ENCODE results near the gene PCYT1B. TPM values are rescaled to one million over a fixed set of nuclear protein-coding genes. Genes with fewer than 3 reads are reported as not detected.

Gene PCYT1B
- total RNA-seq, 1 donor = 3.7 TPM

DNA sequence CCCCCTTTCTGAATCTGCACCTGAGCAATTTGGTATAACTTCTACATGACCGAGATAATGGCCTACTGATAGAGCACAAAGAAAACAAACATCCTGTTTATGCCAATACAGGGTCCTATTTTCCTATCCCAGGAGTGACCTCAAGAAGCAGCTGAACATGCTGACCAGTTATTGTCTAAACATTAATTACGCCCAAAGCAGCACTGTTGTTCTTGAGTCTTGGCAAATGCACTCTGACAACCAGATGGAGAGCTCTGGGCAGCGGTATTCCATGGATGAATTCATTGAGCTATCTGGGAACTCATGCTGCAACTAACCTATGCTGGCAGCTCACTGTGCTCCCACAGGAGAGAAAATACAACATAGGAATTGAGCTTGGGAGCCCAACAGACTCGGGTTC lies 52.6 kb downstream of the PCYT1B start:
- H3K4me3 ChIP-seq (ENCODE audit: low read length) = no peak overlapping the region
- H3K27me3 ChIP-seq (ENCODE audit: insufficient read depth, low read length) = no peaks in the 10 kb centered on the region
- H3K4me1 ChIP-seq (ENCODE audit: insufficient read depth, low read length) = no peaks in the 10 kb centered on the region
- no peaks in the 10 kb centered on the region for H3K9me3 ChIP-seq (ENCODE audit: low read depth, low read length)

DNA sequence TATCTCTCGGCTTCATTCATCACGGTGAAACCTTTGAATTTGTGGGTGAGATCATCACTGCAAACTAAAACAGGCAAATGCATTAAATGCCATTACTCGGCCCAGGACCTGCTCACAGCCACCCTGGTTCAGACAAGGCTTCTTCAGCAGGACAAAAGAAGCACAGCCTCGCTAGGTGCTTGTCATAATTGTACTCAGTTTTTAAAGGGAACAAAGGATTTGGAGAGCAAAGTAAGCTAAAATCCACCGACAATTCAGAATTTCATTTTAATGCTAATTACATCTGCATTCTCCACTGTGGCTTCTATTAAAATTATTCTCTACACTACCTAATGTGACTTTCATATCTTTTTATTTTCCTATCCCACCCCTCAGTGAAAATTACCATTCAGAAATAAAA lies 57.0 kb downstream of the PCYT1B start:
- Histone ChIP-seq H3K27me3 (ENCODE audit: insufficient read depth, low read length) (no peaks in the 10 kb centered on the region), H3K4me3 (ENCODE audit: low read length) (no peak overlapping the region), H3K9me3 (ENCODE audit: low read depth, low read length) (no peaks in the 10 kb centered on the region), H3K4me1 (ENCODE audit: insufficient read depth, low read length) (no peaks in the 10 kb centered on the region)

- H3K9me3 ChIP-seq (ENCODE audit: low read depth, low read length) = no peaks in the 10 kb centered on the region
These were observed 70.1 kb downstream of the PCYT1B start for GRCh38 chrX:24577091-24577490.

GRCh38 chrX:24575496-24575895 lies 71.7 kb downstream of the PCYT1B start:
- no peaks in the 10 kb centered on the region for H3K4me1 ChIP-seq (ENCODE audit: insufficient read depth, low read length)
- no peak overlapping the region for H3K4me3 ChIP-seq (ENCODE audit: low read length)
- H3K9me3 ChIP-seq (ENCODE audit: low read depth, low read length) = no peaks in the 10 kb centered on the region
- no peaks in the 10 kb centered on the region for H3K27me3 ChIP-seq (ENCODE audit: insufficient read depth, low read length)

More at GRCh38 chrX:24577091-24577490, 70.1 kb downstream of the PCYT1B start:
- H3K4me1 ChIP-seq (ENCODE audit: insufficient read depth, low read length) = no peaks in the 10 kb centered on the region
- H3K27me3 ChIP-seq (ENCODE audit: insufficient read depth, low read length) = no peaks in the 10 kb centered on the region
- H3K4me3 ChIP-seq (ENCODE audit: low read length) = no peak overlapping the region

DNA sequence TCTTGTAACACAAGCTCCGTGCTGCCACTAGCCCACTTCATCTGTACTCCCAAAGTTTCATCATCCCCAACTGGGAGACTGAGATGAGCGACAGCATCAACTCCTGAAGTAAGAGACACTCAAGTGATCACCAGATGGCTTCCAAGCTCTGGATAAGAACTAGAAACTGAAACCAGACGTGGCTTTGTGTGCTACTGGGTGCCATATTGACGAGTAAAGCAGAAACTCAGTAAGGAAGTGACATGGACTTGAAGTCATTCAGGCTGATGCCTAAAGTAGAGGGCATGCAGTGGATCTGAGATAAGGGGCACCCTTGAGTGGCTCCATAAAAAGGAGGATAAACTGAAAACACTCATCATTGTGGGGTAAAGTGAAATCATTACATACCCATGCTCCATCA lies 72.4 kb downstream of the PCYT1B start:
- no peaks in the 10 kb centered on the region for H3K9me3 ChIP-seq (ENCODE audit: low read depth, low read length)
- H3K4me1 ChIP-seq (ENCODE audit: insufficient read depth, low read length) = no peaks in the 10 kb centered on the region
- H3K4me3 ChIP-seq (ENCODE audit: low read length) = no peak overlapping the region
- no peaks in the 10 kb centered on the region for H3K27me3 ChIP-seq (ENCODE audit: insufficient read depth, low read length)

- Histone ChIP-seq H3K9me3 (ENCODE audit: low read depth, low read length) (no peaks in the 10 kb centered on the region), H3K4me1 (ENCODE audit: insufficient read depth, low read length) (no peaks in the 10 kb centered on the region), H3K27me3 (ENCODE audit: insufficient read depth, low read length) (no peaks in the 10 kb centered on the region), H3K4me3 (ENCODE audit: low read length) (no peak overlapping the region)
These were observed 80.0 kb downstream of the PCYT1B start for GRCh38 chrX:24567169-24567568.

GRCh38 chrX:24566240-24566639 lies 80.9 kb downstream of the PCYT1B start:
- no peaks in the 10 kb centered on the region for H3K27me3 ChIP-seq (ENCODE audit: insufficient read depth, low read length)
- no peaks in the 10 kb centered on the region for H3K9me3 ChIP-seq (ENCODE audit: low read depth, low read length)
- H3K4me1 ChIP-seq (ENCODE audit: insufficient read depth, low read length) = no peaks in the 10 kb centered on the region
- H3K4me3 ChIP-seq (ENCODE audit: low read length) = no peak overlapping the region

DNA sequence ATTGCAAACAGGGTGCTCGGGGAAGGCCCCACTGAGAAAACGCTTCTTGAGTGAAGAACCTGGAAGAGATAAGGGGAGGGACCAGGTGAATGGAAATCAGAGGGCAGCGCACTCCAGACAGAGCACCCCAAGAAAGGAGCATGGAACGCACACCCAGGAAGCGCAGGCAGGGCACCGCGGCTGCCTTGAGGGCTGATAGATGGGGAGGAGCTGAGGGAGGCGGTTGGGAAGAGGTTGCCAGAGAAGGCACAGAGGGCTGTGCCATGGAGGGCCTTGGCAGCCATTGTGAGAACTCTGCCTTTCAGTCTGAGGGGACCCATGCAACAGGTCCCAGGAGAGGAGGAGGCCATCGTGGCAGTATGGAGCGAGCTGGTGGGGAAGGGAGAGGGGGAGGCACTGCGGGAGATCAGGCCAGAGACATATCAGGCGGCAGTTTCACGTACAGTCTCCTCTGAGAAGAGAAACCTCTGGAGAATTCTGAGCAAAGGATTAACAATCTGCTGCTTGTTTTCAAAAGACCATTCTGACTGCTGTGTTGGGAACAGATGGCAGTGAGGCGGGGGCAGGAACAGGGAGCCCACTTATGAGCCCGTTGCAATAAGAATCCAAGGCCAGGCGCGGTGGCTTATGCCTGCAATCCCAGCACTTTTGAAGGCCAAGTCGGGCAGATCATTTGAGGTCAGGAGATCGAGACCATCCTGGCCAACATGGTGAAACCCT lies 83.7 kb downstream of the PCYT1B start:
- Histone ChIP-seq H3K4me1 (ENCODE audit: insufficient read depth, low read length) (no peaks in the 10 kb centered on the region), H3K27me3 (ENCODE audit: insufficient read depth, low read length) (no peaks in the 10 kb centered on the region), H3K4me3 (ENCODE audit: low read length) (no peak overlapping the region), H3K9me3 (ENCODE audit: low read depth, low read length) (no peaks in the 10 kb centered on the region)

DNA sequence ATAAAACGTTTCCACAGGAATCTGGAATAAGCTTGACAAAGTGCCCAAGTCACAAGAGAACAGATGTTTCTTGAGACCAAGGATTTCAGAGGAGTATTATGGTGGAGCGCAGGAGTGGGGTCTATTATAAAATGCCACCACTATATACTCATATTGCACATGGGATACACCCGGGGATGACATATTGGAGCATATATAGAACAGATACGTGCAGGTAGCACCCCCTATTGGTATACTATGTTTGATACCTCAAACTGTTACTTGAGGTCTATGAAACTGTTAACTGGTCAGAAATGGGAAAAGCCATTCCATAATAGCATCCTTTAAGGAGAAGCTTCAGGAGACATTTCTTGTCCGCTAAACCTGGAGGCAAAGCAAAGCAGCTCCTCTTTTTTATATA lies 86.0 kb downstream of the PCYT1B start:
- no peaks in the 10 kb centered on the region for H3K4me1 ChIP-seq (ENCODE audit: insufficient read depth, low read length)
- H3K4me3 ChIP-seq (ENCODE audit: low read length) = no peak overlapping the region
- H3K9me3 ChIP-seq (ENCODE audit: low read depth, low read length) = no peaks in the 10 kb centered on the region
- no peaks in the 10 kb centered on the region for H3K27me3 ChIP-seq (ENCODE audit: insufficient read depth, low read length)

- Histone ChIP-seq H3K9me3 (ENCODE audit: low read depth, low read length) (no peaks in the 10 kb centered on the region), H3K27me3 (ENCODE audit: insufficient read depth, low read length) (no peaks in the 10 kb centered on the region), H3K4me3 (ENCODE audit: low read length) (no peak overlapping the region), H3K4me1 (ENCODE audit: insufficient read depth, low read length) (peaks cover 11% of the 10 kb centered on the region)
These were observed 94.1 kb downstream of the PCYT1B start for GRCh38 chrX:24553011-24553410.

DNA sequence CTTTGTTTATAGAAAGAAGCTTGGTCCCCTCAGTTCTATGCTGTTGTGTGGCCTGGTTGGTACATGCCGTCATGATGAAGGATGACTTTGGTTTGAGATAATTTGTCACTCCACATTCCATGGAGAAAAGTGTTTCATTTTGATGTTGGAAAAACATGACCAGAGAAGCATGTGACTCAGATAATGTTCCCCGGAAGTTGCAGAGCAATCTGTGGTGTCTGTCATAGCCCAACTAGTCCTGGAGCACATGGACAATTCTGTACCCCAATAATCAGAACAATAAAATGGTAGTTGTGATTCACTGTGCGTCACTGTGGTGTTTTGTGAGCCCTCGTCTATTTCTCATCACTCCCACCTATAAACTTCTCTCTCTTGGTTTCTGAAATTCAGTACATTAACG lies 97.0 kb downstream of the PCYT1B start:
- no peaks in the 10 kb centered on the region for H3K9me3 ChIP-seq (ENCODE audit: low read depth, low read length)
- no peaks in the 10 kb centered on the region for H3K27me3 ChIP-seq (ENCODE audit: insufficient read depth, low read length)
- no peak overlapping the region for H3K4me3 ChIP-seq (ENCODE audit: low read length)
- H3K4me1 ChIP-seq (ENCODE audit: insufficient read depth, low read length) = peaks cover 11% of the 10 kb centered on the region

- Histone ChIP-seq H3K4me1 (ENCODE audit: insufficient read depth, low read length) (no peaks in the 10 kb centered on the region), H3K27me3 (ENCODE audit: insufficient read depth, low read length) (no peaks in the 10 kb centered on the region), H3K9me3 (ENCODE audit: low read depth, low read length) (no peaks in the 10 kb centered on the region), H3K4me3 (ENCODE audit: low read length) (no peak overlapping the region)
These were observed 99.2 kb downstream of the PCYT1B start for GRCh38 chrX:24547961-24548360.

DNA sequence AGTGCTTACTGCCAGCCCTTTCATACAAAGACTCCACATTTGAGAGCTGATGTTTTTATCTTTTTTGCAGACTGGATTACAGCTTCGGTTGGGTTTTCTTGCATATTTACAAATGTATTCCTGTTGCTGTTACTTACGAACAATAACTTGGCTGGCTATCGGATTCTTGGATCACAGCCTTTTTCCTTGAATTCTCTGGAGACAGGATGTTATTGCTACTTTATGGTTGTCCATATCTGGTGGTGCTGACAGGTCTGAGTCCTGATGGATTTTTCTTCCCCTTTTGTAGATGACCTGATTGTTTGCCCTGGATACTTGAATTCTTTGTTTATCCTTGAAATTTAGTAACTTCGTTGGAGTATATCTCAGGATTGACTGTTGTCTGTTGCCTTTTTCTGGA lies 104.4 kb downstream of the PCYT1B start:
- Histone ChIP-seq H3K9me3 (ENCODE audit: low read depth, low read length) (no peaks in the 10 kb centered on the region), H3K27me3 (ENCODE audit: insufficient read depth, low read length) (no peaks in the 10 kb centered on the region), H3K4me1 (ENCODE audit: insufficient read depth, low read length) (no peaks in the 10 kb centered on the region), H3K4me3 (ENCODE audit: low read length) (no peak overlapping the region)

GRCh38 chrX:24536551-24536950 lies 110.6 kb downstream of the PCYT1B start:
- no peaks in the 10 kb centered on the region for H3K27me3 ChIP-seq (ENCODE audit: insufficient read depth, low read length)
- H3K4me1 ChIP-seq (ENCODE audit: insufficient read depth, low read length) = no peaks in the 10 kb centered on the region
- no peaks in the 10 kb centered on the region for H3K9me3 ChIP-seq (ENCODE audit: low read depth, low read length)
- H3K4me3 ChIP-seq (ENCODE audit: low read length) = no peak overlapping the region

GRCh38 chrX:24528605-24529004 lies 118.5 kb downstream of the PCYT1B start:
- no peak overlapping the region for H3K4me3 ChIP-seq (ENCODE audit: low read length)
- no peaks in the 10 kb centered on the region for H3K27me3 ChIP-seq (ENCODE audit: insufficient read depth, low read length)
- H3K9me3 ChIP-seq (ENCODE audit: low read depth, low read length) = no peaks in the 10 kb centered on the region
- no peaks in the 10 kb centered on the region for H3K4me1 ChIP-seq (ENCODE audit: insufficient read depth, low read length)

DNA sequence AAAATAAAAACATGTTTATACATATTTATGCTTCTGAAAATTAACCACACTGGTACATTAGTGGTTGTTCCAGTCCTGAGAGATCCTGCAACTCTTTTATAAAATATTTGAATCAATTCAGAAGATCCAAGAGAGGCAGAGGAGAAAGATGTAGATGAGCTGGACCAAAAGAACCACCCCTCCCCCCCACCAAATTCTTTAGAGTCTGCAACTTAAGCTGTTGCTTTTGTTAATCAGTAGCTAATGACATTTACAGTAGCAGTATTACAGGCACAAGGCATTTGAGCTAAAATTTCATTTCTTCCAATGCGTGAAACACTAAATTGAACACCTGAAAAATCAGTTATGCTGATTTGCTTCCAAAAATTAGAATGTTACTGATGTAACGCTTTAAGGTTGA lies 120.5 kb downstream of the PCYT1B start:
- no peaks in the 10 kb centered on the region for H3K27me3 ChIP-seq (ENCODE audit: insufficient read depth, low read length)
- no peak overlapping the region for H3K4me3 ChIP-seq (ENCODE audit: low read length)
- H3K4me1 ChIP-seq (ENCODE audit: insufficient read depth, low read length) = no peaks in the 10 kb centered on the region
- H3K9me3 ChIP-seq (ENCODE audit: low read depth, low read length) = no peaks in the 10 kb centered on the region
